Measurements from ENCODE around the gene COL6A2. TPM values are rescaled to one million over a fixed set of nuclear protein-coding genes. Genes with fewer than 3 reads are reported as not detected.

The COL6A2 gene
- total and polyA plus RNA-seq, 2 of the 13 experiments (the other 11 are each of a cell fraction or from before 2014, with no cell fraction given) = 0.07 to 0.41 TPM

DNA sequence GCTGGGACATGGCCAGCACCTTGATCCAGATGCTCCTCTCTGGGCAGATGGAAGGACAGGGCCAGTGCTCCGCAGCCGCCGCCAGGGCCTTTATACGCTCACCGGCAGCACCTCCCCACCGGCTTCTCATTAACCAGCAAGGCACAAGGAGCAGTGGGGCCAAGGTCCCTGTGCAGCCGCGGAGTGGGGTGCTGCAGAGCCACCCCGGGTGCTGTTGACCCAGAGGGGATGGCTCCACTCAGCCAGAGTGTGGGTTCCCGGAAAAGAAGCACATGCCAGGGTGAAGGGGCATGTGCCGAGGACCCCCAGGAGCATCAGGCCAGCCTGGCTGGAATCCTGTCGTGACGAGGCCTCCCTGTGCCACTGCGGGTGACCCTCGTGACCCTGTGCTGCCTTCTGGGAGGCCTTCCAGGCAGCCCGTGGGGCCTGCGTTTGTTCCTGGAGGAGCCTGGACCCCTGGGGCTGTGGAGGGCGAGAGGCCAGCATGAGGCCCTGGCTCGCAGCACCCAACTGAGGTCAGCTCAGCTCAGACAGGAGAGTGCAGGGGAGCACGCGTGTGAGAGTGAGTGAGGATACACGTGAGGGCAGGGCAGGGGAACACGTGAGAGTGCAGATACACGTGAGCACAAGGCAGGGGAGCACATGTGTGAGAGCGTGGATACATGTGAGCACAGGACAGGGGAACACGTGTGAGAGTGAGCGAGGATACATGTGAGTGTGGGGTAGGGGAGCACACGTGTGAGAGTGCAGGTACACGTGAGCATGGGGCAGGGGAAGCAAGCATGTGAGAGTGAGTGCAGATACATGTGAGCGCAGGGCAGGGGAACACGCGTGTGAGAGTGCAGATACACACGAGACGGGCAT lies 57.8 kb downstream of the COL6A2 start, which contains the start of gene FTCD (continued):
- TF ChIP-seq HNF4G (IDR thresholded peaks at IDR 0.05; ENCODE audit: borderline replicate concordance, low read depth, low read length) = peak; percentile 67; the same call in 1 of the 2 replicates
- TF ChIP-seq HNF4G (CRISPR knock-in tag; IDR thresholded peaks at IDR 0.05; ENCODE audit: borderline replicate concordance, low read depth) = peak; percentile 23; the same call in 1 of the 2 replicates
- peak; percentile 62 for TF ChIP-seq REPIN1 (CRISPR knock-in tag; IDR thresholded peaks at IDR 0.05; ENCODE audit: borderline replicate concordance, low read depth)
- peak; percentile 56 for TF ChIP-seq XRCC5 (optimal IDR thresholded peaks at IDR 0.05; ENCODE audit: low read length)
- TF ChIP-seq ELF4 (CRISPR knock-in tag; IDR thresholded peaks at IDR 0.05; ENCODE audit: borderline replicate concordance) = no peak
- TF ChIP-seq CEBPG (CRISPR knock-in tag; IDR thresholded peaks at IDR 0.05) = no peak
- TF ChIP-seq, protein P1, sequence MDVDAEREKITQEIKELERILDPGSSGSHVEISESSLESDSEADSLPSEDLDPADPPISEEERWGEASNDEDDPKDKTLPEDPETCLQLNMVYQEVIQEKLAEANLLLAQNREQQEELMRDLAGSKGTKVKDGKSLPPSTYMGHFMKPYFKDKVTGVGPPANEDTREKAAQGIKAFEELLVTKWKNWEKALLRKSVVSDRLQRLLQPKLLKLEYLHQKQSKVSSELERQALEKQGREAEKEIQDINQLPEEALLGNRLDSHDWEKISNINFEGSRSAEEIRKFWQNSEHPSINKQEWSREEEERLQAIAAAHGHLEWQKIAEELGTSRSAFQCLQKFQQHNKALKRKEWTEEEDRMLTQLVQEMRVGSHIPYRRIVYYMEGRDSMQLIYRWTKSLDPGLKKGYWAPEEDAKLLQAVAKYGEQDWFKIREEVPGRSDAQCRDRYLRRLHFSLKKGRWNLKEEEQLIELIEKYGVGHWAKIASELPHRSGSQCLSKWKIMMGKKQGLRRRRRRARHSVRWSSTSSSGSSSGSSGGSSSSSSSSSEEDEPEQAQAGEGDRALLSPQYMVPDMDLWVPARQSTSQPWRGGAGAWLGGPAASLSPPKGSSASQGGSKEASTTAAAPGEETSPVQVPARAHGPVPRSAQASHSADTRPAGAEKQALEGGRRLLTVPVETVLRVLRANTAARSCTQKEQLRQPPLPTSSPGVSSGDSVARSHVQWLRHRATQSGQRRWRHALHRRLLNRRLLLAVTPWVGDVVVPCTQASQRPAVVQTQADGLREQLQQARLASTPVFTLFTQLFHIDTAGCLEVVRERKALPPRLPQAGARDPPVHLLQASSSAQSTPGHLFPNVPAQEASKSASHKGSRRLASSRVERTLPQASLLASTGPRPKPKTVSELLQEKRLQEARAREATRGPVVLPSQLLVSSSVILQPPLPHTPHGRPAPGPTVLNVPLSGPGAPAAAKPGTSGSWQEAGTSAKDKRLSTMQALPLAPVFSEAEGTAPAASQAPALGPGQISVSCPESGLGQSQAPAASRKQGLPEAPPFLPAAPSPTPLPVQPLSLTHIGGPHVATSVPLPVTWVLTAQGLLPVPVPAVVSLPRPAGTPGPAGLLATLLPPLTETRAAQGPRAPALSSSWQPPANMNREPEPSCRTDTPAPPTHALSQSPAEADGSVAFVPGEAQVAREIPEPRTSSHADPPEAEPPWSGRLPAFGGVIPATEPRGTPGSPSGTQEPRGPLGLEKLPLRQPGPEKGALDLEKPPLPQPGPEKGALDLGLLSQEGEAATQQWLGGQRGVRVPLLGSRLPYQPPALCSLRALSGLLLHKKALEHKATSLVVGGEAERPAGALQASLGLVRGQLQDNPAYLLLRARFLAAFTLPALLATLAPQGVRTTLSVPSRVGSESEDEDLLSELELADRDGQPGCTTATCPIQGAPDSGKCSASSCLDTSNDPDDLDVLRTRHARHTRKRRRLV (CRISPR knock-in tag; IDR thresholded peaks at IDR 0.05) = no peak; the same call in 1 of the 2 replicates
- TF ChIP-seq, protein P2, sequence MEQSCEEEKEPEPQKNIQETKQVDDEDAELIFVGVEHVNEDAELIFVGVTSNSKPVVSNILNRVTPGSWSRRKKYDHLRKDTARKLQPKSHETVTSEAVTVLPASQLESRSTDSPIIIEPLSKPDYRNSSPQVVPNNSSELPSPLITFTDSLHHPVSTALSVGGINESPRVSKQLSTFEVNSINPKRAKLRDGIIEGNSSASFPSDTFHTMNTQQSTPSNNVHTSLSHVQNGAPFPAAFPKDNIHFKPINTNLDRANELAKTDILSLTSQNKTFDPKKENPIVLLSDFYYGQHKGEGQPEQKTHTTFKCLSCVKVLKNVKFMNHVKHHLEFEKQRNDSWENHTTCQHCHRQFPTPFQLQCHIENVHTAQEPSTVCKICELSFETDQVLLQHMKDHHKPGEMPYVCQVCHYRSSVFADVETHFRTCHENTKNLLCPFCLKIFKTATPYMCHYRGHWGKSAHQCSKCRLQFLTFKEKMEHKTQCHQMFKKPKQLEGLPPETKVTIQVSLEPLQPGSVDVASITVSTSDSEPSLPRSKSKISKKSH (CRISPR knock-in tag; IDR thresholded peaks at IDR 0.05; ENCODE audit: borderline replicate concordance) = peak; percentile 98
- peak; percentile 76; the same call in 1 of the 2 replicates for TF ChIP-seq ZNF564 (CRISPR knock-in tag; IDR thresholded peaks at IDR 0.05)
- peak; percentile 63; the same call in 1 of the 2 replicates for TF ChIP-seq ZNF292 (CRISPR knock-in tag; IDR thresholded peaks at IDR 0.05; ENCODE audit: borderline replicate concordance, low read depth)
- TF ChIP-seq MAFG (CRISPR knock-in tag; IDR thresholded peaks at IDR 0.05) = no peak
- no peak; the same call in none of the 2 replicates for TF ChIP-seq SPEN (CRISPR knock-in tag; IDR thresholded peaks at IDR 0.05; ENCODE audit: low read depth)
- TF ChIP-seq, protein P3, sequence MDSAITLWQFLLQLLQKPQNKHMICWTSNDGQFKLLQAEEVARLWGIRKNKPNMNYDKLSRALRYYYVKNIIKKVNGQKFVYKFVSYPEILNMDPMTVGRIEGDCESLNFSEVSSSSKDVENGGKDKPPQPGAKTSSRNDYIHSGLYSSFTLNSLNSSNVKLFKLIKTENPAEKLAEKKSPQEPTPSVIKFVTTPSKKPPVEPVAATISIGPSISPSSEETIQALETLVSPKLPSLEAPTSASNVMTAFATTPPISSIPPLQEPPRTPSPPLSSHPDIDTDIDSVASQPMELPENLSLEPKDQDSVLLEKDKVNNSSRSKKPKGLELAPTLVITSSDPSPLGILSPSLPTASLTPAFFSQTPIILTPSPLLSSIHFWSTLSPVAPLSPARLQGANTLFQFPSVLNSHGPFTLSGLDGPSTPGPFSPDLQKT (CRISPR knock-in tag; IDR thresholded peaks at IDR 0.05; ENCODE audit: borderline replicate concordance) = no peak
- no peak for TF ChIP-seq ZNF432 (CRISPR knock-in tag; IDR thresholded peaks at IDR 0.05; ENCODE audit: borderline replicate concordance)
- TF ChIP-seq, protein P4, sequence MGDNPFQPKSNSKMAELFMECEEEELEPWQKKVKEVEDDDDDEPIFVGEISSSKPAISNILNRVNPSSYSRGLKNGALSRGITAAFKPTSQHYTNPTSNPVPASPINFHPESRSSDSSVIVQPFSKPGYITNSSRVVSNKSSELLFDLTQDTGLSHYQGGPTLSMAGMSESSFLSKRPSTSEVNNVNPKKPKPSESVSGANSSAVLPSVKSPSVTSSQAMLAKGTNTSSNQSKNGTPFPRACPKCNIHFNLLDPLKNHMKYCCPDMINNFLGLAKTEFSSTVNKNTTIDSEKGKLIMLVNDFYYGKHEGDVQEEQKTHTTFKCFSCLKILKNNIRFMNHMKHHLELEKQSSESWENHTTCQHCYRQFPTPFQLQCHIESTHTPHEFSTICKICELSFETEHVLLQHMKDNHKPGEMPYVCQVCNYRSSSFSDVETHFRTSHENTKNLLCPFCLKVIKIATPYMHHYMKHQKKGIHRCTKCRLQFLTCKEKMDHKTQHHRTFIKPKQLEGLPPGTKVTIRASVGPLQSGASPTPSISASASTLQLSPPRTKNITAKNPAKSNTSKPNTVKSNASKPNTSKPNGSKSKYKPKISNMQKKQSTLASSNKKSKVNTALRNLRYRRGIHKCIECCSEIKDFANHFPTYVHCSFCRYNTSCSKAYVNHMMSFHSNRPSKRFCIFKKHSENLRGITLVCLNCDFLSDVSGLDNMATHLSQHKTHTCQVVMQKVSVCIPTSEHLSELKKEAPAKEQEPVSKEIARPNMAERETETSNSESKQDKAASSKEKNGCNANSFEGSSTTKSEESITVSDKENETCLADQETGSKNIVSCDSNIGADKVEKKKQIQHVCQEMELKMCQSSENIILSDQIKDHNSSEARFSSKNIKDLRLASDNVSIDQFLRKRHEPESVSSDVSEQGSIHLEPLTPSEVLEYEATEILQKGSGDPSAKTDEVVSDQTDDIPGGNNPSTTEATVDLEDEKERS (CRISPR knock-in tag; IDR thresholded peaks at IDR 0.05) = peak; percentile 56; the same call in 1 of the 2 replicates
- TF ChIP-seq SALL1 (CRISPR knock-in tag; IDR thresholded peaks at IDR 0.05) = peak; percentile 69
- TF ChIP-seq RBFOX2 (IDR thresholded peaks at IDR 0.05; ENCODE audit: low read depth, low read length) = peak; percentile 90
